GM18861 (cell line): ENCODE data around the gene MRC1.
"Not testable (repeated sequence)": the region's sequence is repeated elsewhere in the genome, so short reads cannot be mapped to it uniquely, and the experiment has no call there.

Experiments used
- ATAC-seq: cut with Tn5 transposase; IDR thresholded peaks from one replicate; pipeline ENCODE4 v1.9.1; 2021; ENCODE audit not compliant: unreplicated experiment

The MRC1 gene

GRCh38 chr10:17891435-17891834 is 82.3 kb downstream of the MRC1 start:
- ATAC-seq: no peak

GRCh38 chr10:17904564-17904963 is 95.4 kb downstream of the MRC1 start:
- no peak for ATAC-seq

GRCh38 chr10:17905491-17905890 is 96.3 kb downstream of the MRC1 start:
- ATAC-seq: no peak

GRCh38 chr10:17906002-17906401 is 96.9 kb downstream of the MRC1 start:
- no peak for ATAC-seq

GRCh38 chr10:17907641-17908040 is 98.5 kb downstream of the MRC1 start:
- no peak for ATAC-seq

GRCh38 chr10:17910125-17910789 is 101.1 kb downstream of the MRC1 start:
- ATAC-seq: no peak

- no peak for ATAC-seq
Observed at GRCh38 chr10:17912754-17913153, 103.6 kb downstream of the MRC1 start.

GRCh38 chr10:17913604-17914003 is 104.5 kb downstream of the MRC1 start:
- ATAC-seq: no peak

GRCh38 chr10:17914169-17915045 is 105.3 kb downstream of the MRC1 start:
- ATAC-seq: no peak

GRCh38 chr10:17915181-17915580 is 106.0 kb downstream of the MRC1 start:
- no peak for ATAC-seq

GRCh38 chr10:17918187-17918903 is 109.2 kb downstream of the MRC1 start:
- no peak for ATAC-seq

GRCh38 chr10:17921378-17921777 is 112.2 kb downstream of the MRC1 start:
- ATAC-seq: no peak

- ATAC-seq: no peak
Observed at GRCh38 chr10:17923728-17924127, 114.6 kb downstream of the MRC1 start.

- ATAC-seq: no peak
Observed at GRCh38 chr10:17943033-17943745, 134.0 kb downstream of the MRC1 start.

GRCh38 chr10:17950269-17950668 is 141.1 kb downstream of the MRC1 start:
- not testable (repeated sequence) for ATAC-seq

- ATAC-seq: no peak
Observed at GRCh38 chr10:17950726-17951125, 141.6 kb downstream of the MRC1 start.

- ATAC-seq: no peak
Observed at GRCh38 chr10:17951868-17952371, 142.8 kb downstream of the MRC1 start, which contains the start of gene SLC39A12. Gene SLC39A12, plus strand, starts transcription at chr10:17951918. Its CDS starts 1,359 bp downstream, at chr10:17953277.

- not testable (repeated sequence) for ATAC-seq
Observed at GRCh38 chr10:17954372-17954771, 145.2 kb downstream of the MRC1 start.

GRCh38 chr10:17954861-17955260 is 145.7 kb downstream of the MRC1 start:
- ATAC-seq: no peak

GRCh38 chr10:17958049-17958448 is 148.9 kb downstream of the MRC1 start:
- no peak for ATAC-seq

- ATAC-seq: no peak
Observed at GRCh38 chr10:17959870-17960269, 150.7 kb downstream of the MRC1 start.
